Measurements from ENCODE around the gene C18orf63.
A peak's percentile ranks its signal among the peaks of the same experiment; 100 is the strongest.
"Not testable (repeated sequence)": the region's sequence is repeated elsewhere in the genome, so short reads cannot be mapped to it uniquely, and the experiment has no call there.

C18orf63 gene

DNA sequence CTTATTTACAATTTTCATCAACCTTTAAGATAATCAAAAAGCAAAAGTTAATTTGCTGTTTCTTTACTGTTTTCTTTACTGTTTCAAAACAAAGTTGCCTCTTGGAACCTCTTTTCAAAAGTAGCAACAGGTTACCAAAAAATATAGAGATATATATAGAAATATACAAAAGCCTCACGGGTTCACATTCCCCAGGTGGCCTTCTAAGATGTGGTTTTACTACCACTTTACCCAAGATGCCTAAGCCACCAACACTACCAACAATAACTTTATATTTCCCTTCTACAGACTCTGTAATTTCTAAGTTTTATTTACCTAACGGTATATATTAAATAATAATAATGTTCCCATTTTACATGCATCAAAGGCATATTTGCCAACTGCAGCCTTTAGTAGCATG is 28.8 kb upstream of the C18orf63 start:
- no peak for DNase-seq

DNA sequence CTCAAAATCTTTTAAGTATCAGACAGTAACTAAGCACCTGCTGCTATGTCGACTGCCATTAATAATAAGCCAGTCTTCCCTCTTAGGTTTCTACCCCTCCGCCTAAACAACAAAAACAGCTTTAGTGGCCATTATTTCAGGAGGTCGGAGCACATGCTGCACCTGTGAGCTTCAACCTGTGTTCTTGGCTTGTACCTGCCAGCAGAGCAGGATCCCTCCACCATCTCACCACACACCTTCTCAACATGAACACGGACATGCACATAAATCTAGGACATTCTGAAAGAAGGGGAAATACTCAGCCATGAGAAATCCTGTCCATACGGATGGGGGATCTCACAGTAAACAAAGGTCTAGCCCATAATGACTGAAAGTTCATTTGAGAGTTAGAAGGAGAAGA is 27.6 kb upstream of the C18orf63 start:
- DNase-seq = no peak

GRCh38 chr18:74288730-74289129 is 26.9 kb upstream of the C18orf63 start:
- no peak for DNase-seq

DNA sequence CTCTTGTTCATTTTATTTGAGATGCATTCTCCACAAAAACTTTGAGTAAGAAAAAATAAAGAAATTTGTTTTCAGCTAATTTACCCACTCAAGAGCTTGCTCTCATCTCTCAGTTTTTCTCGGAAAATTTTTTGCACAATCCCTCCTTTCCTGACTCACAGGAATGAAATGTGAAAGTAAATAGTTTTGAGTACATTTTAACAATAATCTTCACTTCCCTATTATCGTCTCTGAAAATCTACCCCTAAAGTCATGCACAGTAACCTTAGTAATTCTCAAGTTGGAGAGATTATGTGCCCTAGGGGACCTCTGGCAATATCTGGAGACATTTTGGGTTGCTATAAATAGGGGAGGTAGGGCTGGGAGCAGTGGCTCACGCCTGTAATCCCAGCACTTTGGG is 26.5 kb upstream of the C18orf63 start:
- DNase-seq = no peak

DNA sequence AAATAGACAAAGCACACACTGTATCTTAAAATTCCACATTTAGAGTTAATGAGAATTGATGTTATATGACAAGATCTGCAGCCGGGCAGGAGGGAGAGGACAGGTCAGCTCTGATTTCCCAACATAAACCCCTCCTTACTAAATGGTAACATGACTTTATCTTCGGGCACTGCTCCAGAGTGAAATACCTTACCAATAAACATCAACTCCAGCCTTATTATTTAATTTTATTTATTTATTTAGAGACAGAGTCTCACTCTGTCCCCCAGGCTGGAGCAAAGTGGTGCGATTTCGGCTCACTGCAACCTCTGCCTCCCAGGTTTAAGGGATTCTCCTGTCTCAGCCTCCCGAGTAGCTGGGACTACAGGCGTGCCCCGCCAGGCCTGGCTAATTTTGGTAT is 25.6 kb upstream of the C18orf63 start:
- DNase-seq = no peak

DNA sequence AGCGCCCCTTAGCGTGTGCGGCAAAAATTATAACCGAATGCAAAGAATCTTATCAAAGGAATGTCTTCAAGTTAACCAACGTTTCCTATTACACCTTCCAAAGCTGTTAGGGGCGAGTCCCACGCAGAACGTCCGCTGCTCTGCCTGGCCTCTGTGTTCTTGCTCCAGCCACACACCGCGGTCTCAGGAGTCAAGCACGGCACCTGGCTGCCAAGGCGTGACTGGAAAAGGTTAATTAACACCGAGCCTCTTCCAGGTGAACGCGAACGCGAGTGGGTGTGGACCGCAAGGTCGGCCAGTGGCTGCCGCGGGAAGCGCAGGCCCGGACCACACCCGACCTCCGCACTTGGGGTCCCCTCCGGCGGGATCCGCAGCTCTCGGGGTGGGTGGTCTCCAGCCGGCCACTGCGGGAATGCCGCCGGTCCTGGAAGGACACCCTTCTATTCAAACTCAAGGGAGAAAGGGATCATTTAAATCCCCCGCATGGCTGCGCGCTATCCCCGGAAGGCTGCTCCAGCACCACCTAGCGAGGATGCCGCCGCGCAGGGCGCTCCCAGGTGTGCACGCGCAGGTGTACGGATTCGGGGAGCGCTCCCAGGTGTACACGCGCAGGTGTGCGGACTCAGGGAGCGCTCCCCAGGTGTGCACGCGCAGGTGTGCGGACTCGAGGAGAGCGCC is 24.7 kb upstream of the C18orf63 start:
- peak in 1 of 2 donors; percentile 25 for DNase-seq

- no peak for DNase-seq
Observed at GRCh38 chr18:74291472-74291770, 24.2 kb upstream of the C18orf63 start.

GRCh38 chr18:74291771-74292540 is 23.7 kb upstream of the C18orf63 start, which contains the start of gene CYB5A:
Gene CYB5A (minus strand): TSS chr18:74291963. CDS start chr18:74291875, 88 bp downstream.
- peak; percentile 98 to 99 for DNase-seq

DNA sequence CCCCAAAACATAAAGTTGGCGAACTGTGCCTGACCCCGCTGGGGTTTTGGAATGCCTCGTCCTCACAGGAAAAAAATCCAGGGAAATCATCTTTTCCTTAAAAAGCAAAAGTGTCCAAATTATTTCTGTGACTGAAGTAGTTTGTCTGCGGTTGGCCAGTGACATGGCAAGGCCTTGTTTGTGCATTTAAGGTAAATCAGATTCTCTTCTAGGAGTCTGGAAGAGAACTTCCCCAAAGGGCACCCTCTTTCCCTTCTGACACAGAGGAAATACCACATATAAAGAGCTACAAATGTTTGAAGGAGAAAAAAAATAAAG is 23.1 kb upstream of the C18orf63 start:
- no peak for DNase-seq

- DNase-seq = not testable (repeated sequence)
Observed at GRCh38 chr18:74292982-74293381, 22.7 kb upstream of the C18orf63 start.

- no peak for DNase-seq
Observed at GRCh38 chr18:74294526-74294925, 21.1 kb upstream of the C18orf63 start.

DNA sequence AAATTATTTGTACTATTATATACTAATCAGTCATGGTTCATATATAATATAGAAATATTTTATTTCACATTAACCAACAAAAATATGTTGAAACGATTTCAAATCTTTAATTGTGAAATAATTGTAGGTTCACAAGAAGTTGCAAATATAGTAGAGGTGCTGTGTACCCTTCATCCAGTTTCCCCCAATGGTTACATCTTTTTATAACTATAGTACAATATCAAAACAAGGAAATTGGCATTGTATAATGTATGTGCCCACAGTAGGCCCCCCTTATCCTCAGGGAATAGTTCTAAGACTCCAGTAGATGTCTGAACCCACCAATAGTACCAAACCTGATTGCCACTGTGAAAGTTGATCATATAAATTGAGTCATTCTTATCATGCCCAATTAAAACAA is 16.5 kb upstream of the C18orf63 start:
- DNase-seq = no peak

DNA sequence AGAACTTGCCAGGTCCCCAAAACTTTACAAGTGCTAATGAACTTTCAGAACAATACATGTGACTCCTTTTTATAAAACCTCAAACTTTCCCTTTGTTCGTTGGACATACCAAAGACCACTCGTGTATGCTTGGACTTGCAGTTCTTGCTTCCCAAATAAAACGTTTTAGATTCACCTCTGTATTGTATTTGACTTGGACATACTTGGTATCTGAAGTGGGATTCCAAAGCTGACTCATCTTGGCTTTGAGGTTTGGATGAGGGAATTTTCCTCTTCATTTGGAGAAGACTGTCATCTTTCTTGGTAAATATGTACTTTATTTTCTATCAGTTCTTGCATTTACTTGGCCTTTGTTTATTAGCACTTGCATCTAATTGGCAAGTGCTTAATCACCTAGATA is 15.9 kb upstream of the C18orf63 start:
- no peak for DNase-seq

GRCh38 chr18:74303306-74303705 is 12.3 kb upstream of the C18orf63 start:
- no peak for DNase-seq

GRCh38 chr18:74303936-74304335 is 11.7 kb upstream of the C18orf63 start:
- DNase-seq = no peak

- peak in 1 of 2 donors; percentile 27 for DNase-seq
Observed at GRCh38 chr18:74310411-74310810, 5.2 kb upstream of the C18orf63 start.

DNA sequence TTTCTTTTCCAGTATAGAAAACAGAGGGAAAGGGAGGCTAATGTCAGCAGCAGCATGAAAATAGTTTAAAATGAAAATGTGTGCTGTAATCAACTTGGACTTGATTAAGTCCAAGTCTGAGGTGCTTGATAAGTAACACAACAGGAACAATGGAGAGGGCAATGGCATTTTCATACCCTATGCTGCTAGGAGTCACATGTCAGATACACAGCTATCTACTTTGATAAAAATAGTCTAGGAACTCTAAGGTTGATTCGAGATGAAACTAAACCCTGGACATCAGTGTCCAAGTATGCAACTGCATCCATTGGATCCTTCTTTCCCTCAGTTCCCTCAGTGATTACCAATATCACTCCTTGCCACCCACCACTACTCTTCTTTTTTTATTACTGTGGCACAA is 4.6 kb upstream of the C18orf63 start:
- DNase-seq = no peak

DNA sequence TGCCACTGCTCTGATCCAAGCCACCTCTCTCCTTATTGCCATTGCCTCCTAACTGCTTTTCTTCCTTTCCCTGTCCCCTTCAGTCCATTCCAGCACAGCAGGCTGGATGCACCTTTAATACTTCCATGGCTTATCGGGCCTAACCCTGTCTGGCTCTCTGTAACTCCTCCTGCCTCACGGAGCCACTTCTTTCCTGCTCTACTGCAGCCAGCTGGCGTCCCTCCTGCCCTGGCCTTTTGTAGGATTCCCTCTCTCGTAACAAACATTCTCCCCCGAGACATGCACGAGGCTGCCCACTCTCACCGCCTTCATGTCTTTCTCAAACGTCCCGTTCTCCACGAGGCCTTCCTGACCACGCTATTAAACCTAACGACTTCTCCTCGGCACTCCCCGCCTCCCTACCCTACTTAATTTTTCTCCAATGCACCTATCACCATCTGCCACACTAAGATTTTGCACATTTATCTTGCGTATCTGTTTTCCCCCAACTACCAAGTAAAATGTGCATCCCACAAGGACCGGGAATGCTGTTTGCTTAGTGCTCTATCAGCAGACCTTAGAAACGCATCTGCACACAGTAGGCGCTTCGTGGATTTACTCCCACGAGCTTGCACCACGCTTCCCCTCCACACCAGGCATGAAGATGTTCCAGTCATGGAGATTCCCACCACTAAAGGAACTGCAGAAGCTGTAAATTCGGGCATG is 728 bp upstream of the C18orf63 start:
- no peak for DNase-seq

GRCh38 chr18:74316257-74317170 is 875 bp downstream of the C18orf63 start:
- no peak for DNase-seq

GRCh38 chr18:74326231-74326630 is 10.6 kb downstream of the C18orf63 start:
- no peak for DNase-seq

GRCh38 chr18:74326791-74327190 is 11.2 kb downstream of the C18orf63 start:
- DNase-seq = not testable (repeated sequence)

DNA sequence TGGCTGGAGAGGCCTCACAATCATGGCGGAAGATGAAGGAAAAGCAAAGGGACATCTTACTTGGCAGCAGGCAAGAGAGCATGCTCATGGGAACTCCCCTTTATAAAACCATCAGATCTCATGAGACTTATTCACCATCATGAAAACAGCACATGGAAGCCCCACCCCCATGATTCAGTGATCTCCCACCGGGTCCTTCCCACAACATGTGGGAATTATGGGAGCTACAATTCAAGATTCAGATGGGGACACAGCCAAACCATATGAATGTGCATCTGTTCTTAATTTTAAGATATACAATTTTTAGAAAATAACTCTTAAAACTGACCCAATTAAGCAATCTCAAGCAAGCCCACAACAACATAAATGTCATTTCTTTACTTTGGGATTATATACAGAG is 12.6 kb downstream of the C18orf63 start:
- no peak for DNase-seq

GRCh38 chr18:74329688-74330205 is 14.1 kb downstream of the C18orf63 start:
- DNase-seq = no peak
